ENCODE results near the gene BCL11A.

The BCL11A gene

DNA sequence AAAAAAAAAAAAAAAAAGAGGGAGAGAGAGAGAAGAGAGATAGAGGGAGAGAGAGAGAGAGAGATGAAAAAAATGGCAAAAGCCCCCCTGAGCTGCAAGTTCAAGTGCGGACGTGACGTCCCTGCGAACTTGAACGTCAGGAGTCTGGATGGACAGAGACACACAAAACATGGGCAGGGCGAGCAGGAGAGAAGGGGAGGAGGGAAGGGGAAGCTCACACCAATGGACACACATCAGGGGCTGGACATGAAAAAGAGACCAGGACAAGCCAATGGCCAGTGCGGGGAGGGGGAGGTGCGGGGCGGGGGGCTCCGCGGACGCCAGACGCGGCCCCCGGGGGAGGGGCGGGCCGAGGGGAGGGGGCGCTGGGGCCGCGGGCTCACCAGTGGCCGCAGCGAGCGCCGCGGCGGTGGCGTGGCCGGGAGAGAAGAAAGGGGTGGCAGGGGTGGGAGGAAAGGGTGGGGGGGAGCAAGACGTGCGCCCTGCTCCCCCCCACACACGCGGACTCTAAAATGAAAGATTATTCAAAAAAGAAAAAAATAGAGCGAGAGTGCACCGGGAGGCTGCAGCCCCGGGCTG lies at the start of gene BCL11A:
Gene BCL11A (minus strand): TSS at position 160 of the 579 bp plus-strand sequence. CDS start 384 bp downstream, outside the sequence.
- peak; percentile 85 for DNase-seq

DNA sequence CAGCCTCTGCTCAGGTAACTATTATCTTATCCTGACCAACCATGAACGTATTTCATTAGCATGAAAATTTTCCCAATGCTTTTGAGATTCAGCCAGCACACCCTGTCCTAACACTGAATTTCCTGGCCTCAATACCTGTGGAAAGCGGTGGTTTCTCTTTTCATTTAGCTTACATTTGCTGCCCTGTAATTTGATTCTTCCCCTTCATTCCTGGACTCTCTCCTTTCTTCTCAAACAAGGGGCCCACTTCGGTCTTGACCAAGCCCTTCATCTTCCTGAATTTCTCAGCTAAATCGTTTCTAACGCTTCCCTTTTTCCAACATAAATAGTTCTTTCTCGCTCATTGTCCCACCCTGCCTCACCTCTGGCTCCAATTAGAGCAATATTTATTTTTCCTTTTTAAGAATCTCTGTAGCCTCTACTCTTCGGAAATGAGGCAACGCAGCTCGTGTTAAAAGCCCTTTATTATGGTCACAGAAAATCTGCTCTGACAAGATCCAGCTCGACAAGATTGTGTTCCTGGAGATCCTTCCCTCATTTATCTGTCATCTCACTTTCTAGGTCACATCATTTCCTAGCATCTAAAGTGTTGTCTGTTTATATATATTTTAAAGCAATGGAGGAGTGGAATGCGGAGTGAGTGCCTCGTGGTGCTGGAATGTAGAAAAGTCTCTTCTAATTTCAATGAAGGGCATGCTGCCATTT lies 49.5 kb upstream of the BCL11A start:
- DNase-seq: no peak

DNA sequence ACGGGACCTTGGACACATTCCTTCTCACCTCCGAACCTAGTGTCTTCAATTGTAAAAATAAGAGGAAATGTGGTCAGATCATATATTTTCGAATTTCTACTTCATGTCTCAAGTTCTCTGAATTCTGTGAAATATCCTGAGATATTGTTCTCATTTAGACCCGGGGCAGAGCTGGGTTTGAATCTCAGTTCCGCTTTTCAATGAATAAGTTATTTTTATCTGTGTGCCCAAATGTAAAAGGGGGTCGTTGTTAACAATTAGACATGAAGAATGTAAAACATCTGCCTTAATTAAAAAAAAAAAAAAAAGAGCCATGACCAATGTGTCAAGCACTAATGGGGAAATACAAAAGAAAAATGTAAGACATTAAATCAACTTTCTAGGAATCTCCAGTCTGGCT lies 48.9 kb upstream of the BCL11A start:
- no peak for DNase-seq

DNA sequence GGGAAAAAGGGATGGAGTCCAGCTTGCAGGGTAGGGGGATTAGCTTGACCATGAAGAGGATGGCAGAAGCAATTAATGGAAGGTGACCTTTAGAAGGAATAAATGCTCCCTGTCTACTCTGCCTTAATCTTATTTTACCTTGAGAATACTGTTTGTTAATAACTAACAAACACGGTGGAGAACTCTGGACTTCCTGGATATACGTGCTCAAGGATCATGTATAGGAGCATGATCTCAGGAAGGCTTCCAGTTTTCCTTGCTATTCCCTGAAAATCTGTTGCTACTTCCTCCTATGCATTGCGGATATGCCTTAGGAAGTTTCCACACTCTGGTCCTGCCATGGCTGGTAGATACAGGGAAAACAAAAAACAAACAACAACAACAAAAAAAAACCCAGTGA lies 44.8 kb upstream of the BCL11A start:
- DNase-seq: no peak

DNA sequence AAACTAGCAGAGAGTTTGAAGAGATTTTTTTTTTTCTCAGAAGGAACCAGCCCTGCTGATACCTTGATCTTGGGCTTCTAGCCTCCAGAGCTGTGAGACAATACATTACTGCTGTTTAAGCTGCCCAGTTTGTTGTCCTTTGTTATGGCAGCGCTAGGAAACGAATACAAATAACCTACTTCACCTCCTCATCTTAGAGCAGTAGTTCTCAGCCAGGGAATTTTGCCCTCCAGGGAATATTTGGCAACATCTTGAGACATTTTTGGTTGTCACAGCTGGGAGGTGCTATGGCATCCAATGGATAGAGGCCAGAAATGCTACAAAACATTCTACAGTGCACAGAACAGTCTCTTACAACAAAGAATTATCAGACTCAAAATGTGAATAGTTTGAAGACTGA lies 43.9 kb upstream of the BCL11A start:
- no peak for DNase-seq

DNA sequence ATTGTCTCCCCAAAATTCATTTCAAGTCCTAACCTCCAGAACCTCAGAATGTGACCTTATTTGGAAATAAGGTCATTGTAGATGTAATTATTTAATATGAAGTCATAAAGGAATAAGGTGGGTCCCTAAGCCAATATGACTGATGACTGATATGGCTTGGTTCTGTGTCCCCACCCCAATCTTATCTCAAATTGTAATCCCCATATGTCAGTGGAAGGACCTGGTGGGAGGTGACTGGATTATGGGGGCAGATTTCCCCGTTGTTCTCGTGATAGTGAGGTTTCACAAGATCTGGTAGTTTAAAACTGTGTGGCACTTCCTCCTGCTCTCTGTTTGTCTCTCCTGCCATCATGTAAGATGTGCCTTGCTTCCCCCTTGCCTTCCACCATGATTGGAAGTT lies 43.0 kb upstream of the BCL11A start:
- DNase-seq: no peak

DNA sequence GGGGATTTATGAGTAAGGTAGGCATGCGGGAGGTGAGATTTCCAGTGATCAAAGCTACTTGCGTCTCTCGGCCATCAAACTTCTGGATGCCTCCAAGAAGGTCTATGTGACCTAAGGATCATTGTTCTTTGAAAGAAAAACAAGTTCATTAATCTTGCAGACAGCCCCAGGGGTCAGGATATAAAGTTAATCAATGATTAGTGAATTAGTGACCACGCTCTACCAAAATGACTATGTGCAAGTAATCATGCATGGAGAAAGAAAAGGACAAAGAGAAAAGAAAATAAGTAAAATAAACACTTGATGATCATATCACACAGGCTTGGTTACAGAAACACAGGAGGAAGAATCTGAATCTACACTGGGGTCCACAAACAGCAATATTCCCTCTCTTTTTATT lies 42.5 kb upstream of the BCL11A start:
- DNase-seq: no peak

DNA sequence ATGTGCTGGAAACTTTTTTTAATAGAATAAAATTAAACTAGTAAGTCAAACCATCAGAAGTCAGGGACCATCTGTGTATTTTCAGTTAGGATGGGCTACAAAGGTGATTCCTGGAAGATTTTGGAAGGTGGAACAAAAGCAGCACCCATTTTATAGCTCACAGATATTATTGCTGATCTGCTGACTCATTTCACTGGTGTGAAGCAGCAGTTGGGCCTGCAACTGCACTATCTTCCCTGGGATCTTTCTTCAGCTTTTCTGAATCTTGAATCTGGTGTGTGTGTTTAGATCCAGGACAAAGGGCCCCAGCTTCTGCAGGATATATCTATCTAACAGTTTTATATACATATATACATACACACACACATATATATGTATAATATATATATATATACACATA lies 35.6 kb upstream of the BCL11A start:
- DNase-seq: no peak

DNA sequence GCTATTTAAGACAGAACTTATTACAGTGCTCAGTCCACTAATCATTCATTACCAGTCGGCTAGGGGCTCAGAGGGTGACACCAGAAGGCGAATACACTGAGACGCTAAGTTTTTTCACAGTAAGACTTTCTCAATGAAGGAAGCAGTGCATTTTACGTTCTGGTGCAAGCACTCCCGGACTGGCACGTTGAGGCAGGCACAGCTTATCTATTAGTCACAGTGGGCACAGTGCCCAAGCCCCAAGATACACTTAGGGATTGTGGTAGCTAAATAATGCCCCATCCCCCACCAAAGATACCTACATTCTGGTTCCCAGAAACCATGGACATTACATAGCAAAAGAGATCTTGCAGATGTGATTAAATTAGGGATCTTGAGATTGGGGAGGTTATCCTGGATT lies 32.6 kb upstream of the BCL11A start:
- no peak for DNase-seq

DNA sequence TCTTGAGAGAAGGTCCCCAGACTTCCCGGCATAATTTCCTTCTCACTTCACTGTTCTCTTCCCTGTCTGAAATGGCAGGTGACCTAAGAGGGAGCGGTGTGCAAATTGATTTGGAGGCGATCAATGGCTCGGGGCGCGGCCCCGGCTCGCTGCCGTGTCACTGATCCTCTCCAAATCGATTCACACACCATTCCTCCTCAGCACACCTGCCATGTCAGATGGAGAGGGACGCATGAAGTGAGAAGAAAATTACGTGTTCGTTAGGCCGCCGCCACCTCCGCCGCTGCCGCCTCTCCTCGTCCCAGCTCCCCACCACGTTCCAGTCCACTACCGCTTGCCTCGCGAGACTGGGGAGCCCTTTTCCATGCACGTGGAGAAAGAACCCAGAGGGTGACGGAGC lies 31.8 kb upstream of the BCL11A start:
- no peak for DNase-seq

DNA sequence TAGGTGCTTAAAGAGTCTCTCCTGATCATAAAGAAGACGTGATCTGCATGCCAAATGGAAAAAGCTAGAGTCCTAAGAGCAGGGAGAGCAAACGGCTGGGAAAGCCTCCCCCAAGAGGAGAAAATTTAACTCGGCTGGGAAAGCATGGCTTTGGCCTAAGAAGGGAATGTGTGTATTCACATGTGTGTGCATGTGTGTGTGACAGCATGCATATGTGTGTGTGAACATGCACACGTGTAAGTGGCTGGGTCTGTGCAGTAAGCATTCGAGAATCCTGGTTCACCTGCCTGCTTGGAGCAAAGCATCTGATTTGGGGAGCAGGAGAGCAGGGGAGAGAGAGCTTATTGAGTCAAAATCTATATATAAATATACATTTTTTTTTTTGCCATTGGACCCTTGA lies 30.1 kb upstream of the BCL11A start:
- DNase-seq: no peak

DNA sequence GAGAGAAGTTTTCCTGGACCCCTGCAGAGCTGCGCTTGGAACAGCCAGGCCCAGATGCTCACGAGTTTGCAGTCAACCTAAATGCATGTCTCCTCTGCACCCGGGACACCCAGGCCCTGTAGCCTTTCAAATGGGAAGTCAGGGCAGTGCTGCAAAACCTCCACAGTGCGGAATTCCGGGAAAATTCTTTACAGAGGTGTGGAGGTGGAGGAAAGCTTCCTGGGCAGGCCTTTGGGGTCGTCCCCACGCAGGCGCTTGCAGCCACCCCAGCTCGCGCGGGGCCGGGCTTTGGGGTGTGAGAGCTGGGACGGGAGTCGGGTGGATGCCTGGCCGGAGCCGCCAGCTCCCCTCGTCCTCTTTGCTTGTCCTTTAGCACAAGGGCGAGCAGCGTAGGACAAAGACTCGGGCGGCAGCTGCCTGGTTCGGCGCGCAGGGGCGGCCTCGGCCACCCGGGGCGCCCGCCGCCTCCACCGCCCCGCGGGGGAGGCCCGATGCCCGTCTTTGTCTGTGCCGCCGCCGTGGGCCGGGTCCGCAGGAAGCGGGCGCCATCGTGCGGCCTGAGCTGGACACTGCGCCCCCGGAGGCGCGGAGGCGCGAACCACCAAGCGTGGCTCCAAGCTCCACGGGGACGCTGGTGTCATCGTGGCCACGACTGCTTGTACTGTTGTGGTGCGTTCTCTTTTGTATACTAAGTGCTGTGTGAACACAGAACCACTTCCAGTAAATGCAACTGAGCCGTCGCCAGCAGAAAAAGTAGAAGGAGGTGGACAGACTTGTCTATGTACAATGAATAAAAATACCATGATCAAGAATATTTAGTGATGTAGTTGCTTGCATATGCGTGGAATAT lies 28.2 kb upstream of the BCL11A start:
- peak; percentile 86 for DNase-seq

DNA sequence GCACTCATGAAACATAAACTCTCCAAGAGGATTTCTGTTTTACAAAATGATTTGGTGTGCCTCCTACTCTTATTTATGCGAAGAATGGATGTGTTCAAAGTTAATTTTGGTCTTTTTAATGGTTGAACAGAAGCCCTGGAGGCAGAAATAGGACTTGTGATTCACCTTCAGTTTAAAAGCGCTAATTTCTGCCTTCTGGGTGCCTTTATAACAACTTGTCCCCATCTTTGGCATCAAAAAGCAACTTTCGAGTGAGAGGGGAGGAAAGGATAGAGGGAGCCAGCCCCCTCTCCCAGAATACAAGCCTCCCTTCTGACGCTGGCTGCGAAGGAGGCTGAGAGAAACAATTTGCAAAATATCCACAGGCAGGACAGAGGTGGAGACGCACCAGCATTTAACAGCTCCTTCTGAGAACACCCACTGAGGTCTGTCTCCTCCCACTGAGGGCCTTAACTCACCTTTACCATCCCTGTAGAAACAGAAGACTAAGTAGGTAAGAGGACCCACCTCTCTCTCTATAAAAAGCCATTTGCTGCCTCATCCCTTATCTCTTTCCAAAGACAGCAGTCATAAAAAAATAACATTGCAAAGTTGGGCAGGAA lies 24.3 kb upstream of the BCL11A start:
- no peak for DNase-seq

DNA sequence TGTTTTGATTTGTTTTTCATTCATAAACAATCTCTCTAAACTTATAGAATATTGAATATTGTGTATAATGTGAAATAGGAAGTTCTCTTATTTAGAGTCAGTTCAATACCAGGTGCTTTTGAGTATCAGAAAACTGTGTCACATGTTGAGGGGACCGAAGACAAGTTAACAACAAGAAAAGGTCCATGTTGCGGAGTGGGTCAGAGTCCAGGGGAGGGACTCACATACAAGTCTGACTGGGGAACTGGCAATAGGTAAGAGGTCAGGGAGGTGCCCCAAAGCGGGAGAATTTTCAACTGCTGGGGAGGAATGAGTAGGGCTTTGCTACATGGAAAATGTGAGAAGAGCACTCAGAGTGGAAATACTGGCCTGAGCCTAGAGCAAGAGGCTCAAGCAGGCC lies 19.8 kb upstream of the BCL11A start:
- no peak for DNase-seq

DNA sequence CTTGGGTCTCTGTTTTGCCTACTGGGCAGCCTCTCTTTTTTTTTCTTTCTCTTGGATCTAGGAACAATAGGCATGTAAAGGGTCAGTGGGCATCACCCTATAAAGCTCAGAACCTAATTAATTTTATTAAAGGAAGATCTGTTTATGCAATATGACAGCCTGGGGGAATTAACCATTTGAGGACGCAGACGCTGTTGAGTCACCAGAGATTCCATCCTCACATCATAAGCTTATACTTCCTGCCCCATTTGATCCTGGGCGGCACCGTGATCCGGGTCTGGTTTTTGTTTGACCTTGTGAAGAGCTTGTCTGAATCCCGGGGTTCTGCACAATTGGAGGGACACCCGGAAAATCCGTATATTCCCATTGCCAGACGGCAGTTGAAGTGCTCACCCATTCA lies 16.8 kb upstream of the BCL11A start:
- no peak for DNase-seq

DNA sequence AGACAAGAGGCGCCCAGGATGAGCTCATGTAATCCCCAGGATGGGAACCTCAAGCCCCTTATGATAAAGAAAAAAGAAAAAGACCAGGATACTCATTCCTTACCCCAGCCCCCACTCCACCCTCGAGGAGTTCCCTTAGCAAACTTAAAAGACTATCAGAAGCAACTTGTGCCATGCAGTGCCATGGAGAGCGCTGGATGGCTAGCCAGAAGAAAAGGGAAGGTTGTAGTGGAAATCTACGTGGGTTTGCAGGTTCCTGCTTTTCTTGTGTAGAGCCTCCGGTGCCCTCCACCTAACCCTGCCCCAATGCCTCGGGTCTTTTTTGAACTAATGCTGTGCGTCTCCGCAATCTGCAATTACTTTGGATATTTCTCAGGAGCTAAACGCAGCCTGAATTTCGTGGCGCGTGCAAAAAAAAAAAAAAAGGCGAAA lies 16.2 kb upstream of the BCL11A start:
- DNase-seq: no peak

DNA sequence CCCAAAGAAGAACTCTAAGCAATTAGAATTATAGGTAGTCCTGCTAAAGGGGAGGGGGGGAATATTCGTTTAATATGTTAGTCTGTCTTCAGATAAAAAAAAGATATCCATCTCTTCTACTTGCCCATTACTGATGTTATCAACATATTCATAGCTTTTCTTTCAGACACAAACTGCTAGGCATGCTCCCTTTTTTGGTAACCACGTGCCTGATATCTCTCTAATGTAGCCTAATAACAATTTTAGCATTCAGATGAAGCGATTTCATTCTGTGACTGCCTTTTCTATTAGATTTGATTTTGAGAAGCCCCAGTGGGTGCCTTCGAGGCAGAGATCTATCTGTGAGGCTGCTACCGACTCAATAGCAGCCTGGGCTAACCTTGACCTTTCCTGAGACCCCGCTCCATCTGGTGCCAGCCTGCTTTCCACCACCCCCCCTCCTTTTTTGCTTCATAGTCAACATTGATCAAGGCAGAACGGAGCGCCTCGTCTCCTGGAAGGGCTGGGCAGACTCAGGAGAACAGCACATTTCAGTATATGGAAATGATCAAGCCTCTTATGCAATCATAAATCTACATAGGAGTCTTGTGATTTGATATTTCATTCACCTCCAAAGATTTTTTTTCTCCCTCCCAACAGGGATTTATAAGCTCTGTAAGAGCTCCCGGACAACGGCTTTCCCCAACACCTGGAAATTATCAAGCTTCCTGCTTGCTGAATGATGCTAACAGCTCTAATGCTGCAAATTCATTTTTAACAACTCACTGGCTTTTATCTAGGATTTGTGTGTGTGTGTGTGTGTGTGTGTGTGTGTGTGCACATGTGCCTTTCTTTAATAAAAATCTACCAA lies 14.7 kb upstream of the BCL11A start:
- no peak for DNase-seq

DNA sequence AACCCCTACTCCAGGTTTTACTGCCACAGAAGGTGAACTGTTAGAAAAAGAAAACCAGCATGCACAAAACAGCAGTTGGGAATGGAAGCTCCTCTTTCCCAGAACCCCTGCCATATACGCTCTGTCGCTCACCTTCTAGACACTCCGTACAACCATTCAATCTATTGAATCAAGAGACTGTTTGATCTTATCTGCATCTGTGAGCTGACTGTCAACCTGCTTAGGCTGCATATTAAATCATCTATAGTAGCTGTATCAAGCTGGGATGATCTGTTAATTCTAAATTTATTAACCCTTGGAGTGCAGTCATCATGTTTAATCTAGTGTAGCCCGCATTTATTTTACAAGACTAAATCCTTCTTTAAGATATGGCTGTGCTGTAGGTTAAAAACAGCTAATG lies 13.6 kb upstream of the BCL11A start:
- DNase-seq: no peak

DNA sequence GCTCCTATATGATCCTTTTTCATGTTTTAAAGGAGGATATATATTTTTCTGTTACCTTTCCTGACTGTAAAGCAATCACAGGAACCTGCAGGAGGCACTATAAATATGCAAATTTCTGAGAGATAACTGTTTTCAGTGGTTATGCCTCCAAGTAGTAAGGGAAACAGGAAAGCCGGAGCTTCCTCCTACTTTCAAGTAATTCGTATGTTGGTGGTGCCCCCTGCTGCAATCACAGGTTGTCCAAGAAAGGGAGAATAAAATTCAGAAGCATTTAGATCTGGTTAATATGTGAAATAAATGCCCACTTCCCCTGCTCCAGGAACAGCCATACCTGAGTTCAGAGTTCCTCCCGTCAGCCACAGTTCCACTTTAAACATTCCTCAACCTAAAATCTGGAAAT lies 12.0 kb upstream of the BCL11A start:
- no peak for DNase-seq

DNA sequence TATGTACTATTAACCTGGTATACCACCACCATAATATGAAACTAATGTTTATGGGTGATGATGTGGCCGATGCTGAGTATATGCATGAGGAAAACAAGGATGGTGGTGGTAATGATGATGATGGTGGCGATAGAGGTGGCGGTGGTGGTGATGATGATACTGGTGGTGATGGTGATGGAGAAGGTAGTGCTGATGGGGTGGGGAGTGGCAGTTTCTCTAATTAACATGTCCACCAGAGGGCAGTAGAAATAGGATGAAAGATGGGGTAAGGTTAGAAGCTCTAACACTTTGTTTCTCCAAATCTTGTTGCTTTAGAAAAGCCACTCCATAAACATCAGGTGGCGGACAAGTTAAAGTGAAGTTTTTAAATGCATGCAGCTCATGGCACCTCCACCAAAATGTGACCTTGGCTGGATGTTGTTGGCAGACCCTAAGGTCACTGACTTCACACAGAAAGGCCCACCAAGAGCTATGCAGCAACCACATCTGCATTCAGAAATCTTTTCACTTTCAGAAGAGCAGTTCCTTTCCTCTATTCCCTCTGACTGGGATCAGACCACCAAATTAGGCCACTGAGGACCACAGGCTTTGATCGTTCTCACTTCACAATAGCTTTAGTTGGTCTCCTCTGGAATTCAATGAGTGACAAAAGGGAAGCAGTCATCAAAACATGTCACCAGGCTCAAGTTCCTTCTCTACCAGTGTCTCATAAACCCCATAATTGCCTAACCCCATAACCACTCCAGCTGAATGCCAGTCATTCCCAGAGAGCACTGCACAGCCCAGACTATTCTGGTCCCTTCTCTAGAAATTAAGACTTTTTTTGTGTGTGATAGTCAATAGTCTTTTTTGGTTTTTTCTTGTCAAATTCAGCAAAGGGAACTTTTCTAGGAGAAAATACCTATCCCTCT lies 7.5 kb upstream of the BCL11A start:
- peak; percentile 86 for DNase-seq

DNA sequence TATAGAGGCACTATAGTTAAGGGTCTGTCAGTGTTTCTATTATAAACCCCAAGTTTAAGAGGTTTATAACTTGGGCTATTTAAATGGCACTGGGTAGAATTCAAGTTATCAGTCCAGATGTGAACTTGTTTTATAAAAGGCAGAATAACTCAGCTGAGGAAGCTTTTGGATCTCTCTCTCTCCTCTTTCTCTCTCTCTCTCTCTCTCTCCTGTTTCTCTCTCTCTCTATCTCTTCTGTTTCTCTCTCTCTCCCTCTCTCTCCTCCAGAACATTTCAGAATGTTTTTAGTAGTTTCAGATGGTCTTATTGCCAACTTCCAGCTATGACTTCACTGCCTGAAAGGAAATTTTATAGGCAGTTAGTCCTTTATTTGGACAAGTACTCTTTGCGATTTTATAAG lies 6.4 kb upstream of the BCL11A start:
- DNase-seq: no peak

DNA sequence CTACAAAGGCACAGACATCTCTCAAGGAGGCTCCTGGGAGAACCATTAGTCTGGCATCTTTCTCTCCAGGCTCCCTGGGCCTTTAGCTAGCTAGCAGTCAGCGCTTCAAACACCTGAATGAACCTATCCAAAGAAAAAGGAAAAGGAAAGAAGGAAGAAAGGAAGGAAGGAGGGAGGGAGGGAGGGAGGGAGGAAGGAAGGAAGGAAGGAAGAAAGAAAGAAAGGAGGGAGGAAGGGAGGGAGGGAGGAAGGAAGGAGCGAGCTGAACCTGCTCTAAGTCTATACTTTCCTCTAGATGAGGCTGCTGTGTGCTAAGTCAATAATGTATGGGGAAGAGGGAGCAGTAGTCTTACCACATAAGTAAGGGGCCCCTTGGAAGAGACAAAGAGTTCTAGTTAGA lies 5.1 kb upstream of the BCL11A start:
- no peak for DNase-seq

All from suppressor macrophage treated with lipopolysaccharide for 4 hours (primary cell).